CD4-positive, CD25-positive, alpha-beta regulatory T cell (primary cell): ENCODE data around the gene STAM. TPM values are rescaled to one million over a fixed set of nuclear protein-coding genes. Genes with fewer than 3 reads are reported as not detected.

Experiments
- ATAC-seq, 2 donors: fragments of 150-1000 bp; cut with Tn5 transposase; one replicate each; pipeline ENCODE4 v1.10.0; 2021; ENCODE audit warnings: low read depth in 2 of 2, moderate number of reproducible peaks in 2 of 2, moderate library complexity in 1 of 2
- DNase-seq, 3 donors: peaks; one replicate each; pipeline versions ENCODE4 v3.0.0 to v3.0.0-alpha.2; 2012 to 2022; ENCODE audit warnings: mixed read lengths in 1 of 3
- H3K27ac ChIP-seq: one replicate; pipeline ENCODE4 v1.7.0; 2013; ENCODE audit warnings: mild to moderate bottlenecking, low read length; ENCODE audit not compliant: insufficient read depth, poor library complexity, severe bottlenecking
- H3K27me3 ChIP-seq: one replicate; pipeline ENCODE4 v1.7.0; 2013; ENCODE audit warnings: low read length; ENCODE audit not compliant: control insufficient read depth, insufficient read depth
- H3K36me3 ChIP-seq: one replicate; pipeline ENCODE4 v1.7.0; 2013; ENCODE audit warnings: mild to moderate bottlenecking, low read length, moderate library complexity; ENCODE audit not compliant: control insufficient read depth, insufficient read depth
- H3K4me1 ChIP-seq: 2 replicates; pipeline ENCODE4 v1.7.0; 2013; ENCODE audit warnings: mild to moderate bottlenecking, low read length; ENCODE audit not compliant: insufficient read depth, control insufficient read depth, poor library complexity, severe bottlenecking
- H3K4me3 ChIP-seq: one replicate; pipeline ENCODE4 v1.7.0; 2013; ENCODE audit warnings: low read depth, mild to moderate bottlenecking, low read length, moderate library complexity
- H3K9me3 ChIP-seq, 2 experiments: 1 replicate in 1 of 2; 2 replicates in 1 of 2; pipeline ENCODE4 v1.7.0; 2013; ENCODE audit warnings: low read length in 2 of 2, mild to moderate bottlenecking in 1 of 2, moderate library complexity in 1 of 2; ENCODE audit not compliant: control insufficient read depth in 2 of 2
- H3K27ac Mint-ChIP-seq, 3 donors: one replicate each; pipeline ENCODE4 v1.8.0; 2020 to 2022; ENCODE audit warnings: mild to moderate bottlenecking in 3 of 3, mixed read lengths in 3 of 3, moderate library complexity in 2 of 3
- H3K27me3 Mint-ChIP-seq: one replicate; pipeline ENCODE4 v1.8.0; 2022; ENCODE audit warnings: mild to moderate bottlenecking, mixed read lengths
- H3K36me3 Mint-ChIP-seq: one replicate; pipeline ENCODE4 v1.8.0; 2020; ENCODE audit warnings: mixed read lengths
- H3K4me1 Mint-ChIP-seq, 4 donors: one replicate each; pipeline ENCODE4 v1.8.0; 2020 to 2022; ENCODE audit warnings: mixed read lengths in 4 of 4, mild to moderate bottlenecking in 1 of 4
- H3K4me3 Mint-ChIP-seq, 4 donors: one replicate each; pipeline ENCODE4 v1.8.0; 2020 to 2022; ENCODE audit warnings: mild to moderate bottlenecking in 4 of 4, mixed read lengths in 4 of 4, moderate library complexity in 3 of 4
- H3K9me3 Mint-ChIP-seq, 7 donors: one replicate each; pipeline ENCODE4 v1.8.0; 2020 to 2022; ENCODE audit warnings: mixed read lengths in 7 of 7, mild to moderate bottlenecking in 3 of 7, moderate library complexity in 2 of 7
- polyA plus RNA-seq, 4 donors: library from polyadenylated mRNA; unstranded; fragments of 300-500 nt; fragmentation: Illumina TruSeq; gene quantifications; one replicate each; pipeline ENCODE4 v1.2.3, GENCODE V29; 2021
- total RNA-seq: library from RNA; stranded (reverse); gene quantifications from one replicate; pipeline ENCODE4 v1.2.3, GENCODE V29; 2022

The STAM gene
- total and polyA plus RNA-seq, 5 donors from 2014 or later = 48.0 to 154 (median 69.6) TPM

GRCh38 chr10:17693009-17693408, 49.1 kb downstream of the STAM start:
- peak overlapping the region; percentile 35 for H3K4me3 ChIP-seq
- no peaks in the 10 kb centered on the region for H3K9me3 ChIP-seq
- no peaks in the 10 kb centered on the region for H3K9me3 Mint-ChIP-seq
- no peaks in the 10 kb centered on the region for H3K27me3 Mint-ChIP-seq
- no peaks in the 10 kb centered on the region for H3K27me3 ChIP-seq
- DNase-seq (no peak), ATAC-seq (no peak)
- peak overlapping the region; percentile 45 to 75 (median 51) for H3K27ac Mint-ChIP-seq
- peaks cover 36 to 64% (median 51%) of the 10 kb centered on the region in 4 donors for H3K4me1 Mint-ChIP-seq
- peaks cover 86% of the 10 kb centered on the region for H3K36me3 ChIP-seq
- peaks cover 29% of the 10 kb centered on the region for H3K4me1 ChIP-seq
- peaks cover 55% of the 10 kb centered on the region for H3K36me3 Mint-ChIP-seq
- peak overlapping the region; percentile 45 for H3K27ac ChIP-seq
- peak overlapping the region; percentile 16 to 64 (median 36) for H3K4me3 Mint-ChIP-seq

GRCh38 chr10:17698696-17699095, 54.7 kb downstream of the STAM start:
- Histone ChIP-seq H3K36me3 (peaks cover 94% of the 10 kb centered on the region), H3K4me3 (peak overlapping the region; percentile 9), H3K27me3 (no peaks in the 10 kb centered on the region), H3K4me1 (peaks cover 1% of the 10 kb centered on the region), H3K27ac (peak overlapping the region; percentile 23), H3K9me3 (no peaks in the 10 kb centered on the region)
- H3K27ac Mint-ChIP-seq = no peak overlapping the region
- H3K4me1 Mint-ChIP-seq = peaks cover 32 to 43% (median 36%) of the 10 kb centered on the region in 4 donors
- DNase-seq (no peak), ATAC-seq (no peak)
- peaks cover 49% of the 10 kb centered on the region for H3K36me3 Mint-ChIP-seq
- no peaks in the 10 kb centered on the region for H3K9me3 Mint-ChIP-seq
- H3K27me3 Mint-ChIP-seq = no peaks in the 10 kb centered on the region
- H3K4me3 Mint-ChIP-seq = no peak overlapping the region

- Histone ChIP-seq H3K27ac (no peak overlapping the region), H3K9me3 (no peaks in the 10 kb centered on the region), H3K4me1 (no peaks in the 10 kb centered on the region), H3K36me3 (peaks cover 93% of the 10 kb centered on the region), H3K4me3 (no peak overlapping the region), H3K27me3 (no peaks in the 10 kb centered on the region)
- Mint-ChIP-seq H3K4me1 (peaks cover 21 to 32% (median 27%) of the 10 kb centered on the region in 4 donors), H3K9me3 (no peaks in the 10 kb centered on the region), H3K36me3 (peaks cover 50% of the 10 kb centered on the region), H3K27me3 (no peaks in the 10 kb centered on the region), H3K4me3 (no peak overlapping the region), H3K27ac (no peak overlapping the region)
- ATAC-seq = no peak
- DNase-seq = no peak
Observed at GRCh38 chr10:17701301-17701700, 57.4 kb downstream of the STAM start.

- Histone ChIP-seq H3K4me1 (no peaks in the 10 kb centered on the region), H3K36me3 (peaks cover 90% of the 10 kb centered on the region), H3K27ac (peak overlapping the region; percentile 23), H3K4me3 (no peak overlapping the region), H3K27me3 (no peaks in the 10 kb centered on the region), H3K9me3 (no peaks in the 10 kb centered on the region)
- no peak overlapping the region for H3K27ac Mint-ChIP-seq
- no peak overlapping the region for H3K4me3 Mint-ChIP-seq
- peaks cover 7 to 21% (median 19%) of the 10 kb centered on the region in 4 donors for H3K4me1 Mint-ChIP-seq
- H3K9me3 Mint-ChIP-seq = no peaks in the 10 kb centered on the region
- DNase-seq (no peak), ATAC-seq (no peak)
- no peaks in the 10 kb centered on the region for H3K27me3 Mint-ChIP-seq
- peaks cover 36% of the 10 kb centered on the region for H3K36me3 Mint-ChIP-seq
Observed at GRCh38 chr10:17703706-17704105, 59.8 kb downstream of the STAM start.

GRCh38 chr10:17708821-17709220, 64.9 kb downstream of the STAM start:
- ATAC-seq = no peak
- H3K36me3 Mint-ChIP-seq = peaks cover 49% of the 10 kb centered on the region
- no peaks in the 10 kb centered on the region for H3K27me3 ChIP-seq
- no peak overlapping the region for H3K4me3 Mint-ChIP-seq
- no peaks in the 10 kb centered on the region for H3K9me3 Mint-ChIP-seq
- no peak overlapping the region for H3K27ac ChIP-seq
- no peak for DNase-seq
- no peaks in the 10 kb centered on the region for H3K4me1 ChIP-seq
- H3K27me3 Mint-ChIP-seq = no peaks in the 10 kb centered on the region
- H3K36me3 ChIP-seq = peaks cover 92% of the 10 kb centered on the region
- H3K4me1 Mint-ChIP-seq = peaks cover 8 to 28% (median 12%) of the 10 kb centered on the region in 4 donors
- no peaks in the 10 kb centered on the region for H3K9me3 ChIP-seq
- no peak overlapping the region for H3K4me3 ChIP-seq
- H3K27ac Mint-ChIP-seq = no peak overlapping the region

- H3K27ac Mint-ChIP-seq = no peak overlapping the region
- H3K9me3 Mint-ChIP-seq = no peaks in the 10 kb centered on the region
- no peaks in the 10 kb centered on the region for H3K27me3 Mint-ChIP-seq
- Histone ChIP-seq H3K27ac (no peak overlapping the region), H3K4me3 (no peak overlapping the region), H3K9me3 (no peaks in the 10 kb centered on the region), H3K36me3 (peaks cover 92% of the 10 kb centered on the region), H3K4me1 (no peaks in the 10 kb centered on the region), H3K27me3 (no peaks in the 10 kb centered on the region)
- H3K36me3 Mint-ChIP-seq = peaks cover 51% of the 10 kb centered on the region
- DNase-seq = no peak
- H3K4me1 Mint-ChIP-seq = peaks cover 8 to 25% (median 16%) of the 10 kb centered on the region in 4 donors
- H3K4me3 Mint-ChIP-seq = no peak overlapping the region
- no peak for ATAC-seq
Observed at GRCh38 chr10:17709492-17709891, 65.5 kb downstream of the STAM start.

- Mint-ChIP-seq H3K27ac (peak overlapping the region in 2 of 3 donors; percentile 65 to 81), H3K4me3 (peak overlapping the region in 2 of 4 donors; percentile 9 to 12), H3K27me3 (no peaks in the 10 kb centered on the region), H3K36me3 (peaks cover 54% of the 10 kb centered on the region), H3K4me1 (peaks cover 8 to 25% (median 20%) of the 10 kb centered on the region in 4 donors), H3K9me3 (no peaks in the 10 kb centered on the region)
- Histone ChIP-seq H3K4me3 (no peak overlapping the region), H3K9me3 (no peaks in the 10 kb centered on the region), H3K4me1 (no peaks in the 10 kb centered on the region), H3K27me3 (no peaks in the 10 kb centered on the region), H3K27ac (no peak overlapping the region), H3K36me3 (peaks cover 95% of the 10 kb centered on the region)
- no peak for ATAC-seq
- DNase-seq = no peak
Observed at GRCh38 chr10:17710181-17710580, 66.2 kb downstream of the STAM start.

GRCh38 chr10:17712053-17712452, 68.1 kb downstream of the STAM start:
- Mint-ChIP-seq H3K9me3 (no peaks in the 10 kb centered on the region), H3K4me3 (no peak overlapping the region), H3K4me1 (peaks cover 18 to 38% (median 22%) of the 10 kb centered on the region in 4 donors), H3K27me3 (no peaks in the 10 kb centered on the region), H3K36me3 (peaks cover 60% of the 10 kb centered on the region), H3K27ac (no peak overlapping the region)
- no peak for DNase-seq
- no peak for ATAC-seq
- H3K9me3 ChIP-seq = no peaks in the 10 kb centered on the region
- no peaks in the 10 kb centered on the region for H3K27me3 ChIP-seq
- H3K4me3 ChIP-seq = no peak overlapping the region
- H3K36me3 ChIP-seq = peaks cover 92% of the 10 kb centered on the region
- no peak overlapping the region for H3K27ac ChIP-seq
- peaks cover 6% of the 10 kb centered on the region for H3K4me1 ChIP-seq
